Right atrium auricular region (tissue), 2 donors: Measurements from ENCODE around the gene COMT. TPM values are rescaled to one million over a fixed set of nuclear protein-coding genes. Genes with fewer than 3 reads are reported as not detected.

Experiments
- DNase-seq: peaks from one replicate; pipeline ENCODE4 v3.0.0-alpha.2; 2019; ENCODE audit warnings: low spot score
- H3K27ac ChIP-seq, 2 donors: fragments of 200-600 bp; sonication (generic); 1 replicate in 1 of 2; 2 replicates in 1 of 2; pipeline ENCODE4 v1.5.1; 2016 to 2019
- H3K27me3 ChIP-seq, 2 donors: fragments of 200-600 bp; sonication (generic); one replicate each; pipeline versions ENCODE4 v1.5.1 to v1.6.0; 2017 to 2019
- H3K36me3 ChIP-seq: fragments of 200-600 bp; sonication (generic); one replicate; pipeline ENCODE4 v1.5.1; 2016
- H3K4me1 ChIP-seq, 2 donors: fragments of 200-600 bp; sonication (generic); one replicate each; pipeline versions ENCODE4 v1.5.1 to v1.6.0; 2017 to 2019
- H3K4me3 ChIP-seq, 2 donors: fragments of 200-600 bp; sonication (generic); 1 replicate in 1 of 2; 2 replicates in 1 of 2; pipeline ENCODE4 v1.5.1; 2017 to 2019; ENCODE audit warnings: mild to moderate bottlenecking in 1 of 2, moderate library complexity in 1 of 2
- H3K9me3 ChIP-seq, 2 donors: fragments of 200-600 bp; sonication (generic); one replicate each; pipeline ENCODE4 v1.5.1; 2019
- CTCF ChIP-seq, 2 donors: fragments of 200-600 bp; sonication (generic); IDR thresholded peaks; one replicate each; pipeline ENCODE4 v1.5.1; 2019; ENCODE audit warnings: antibody characterized with exemption in 2 of 2
- total RNA-seq, 2 donors: library from RNA; depleted of rRNA; stranded (reverse); fragments of >200 nt; gene quantifications; one replicate each; pipeline ENCODE4 v1.1.0, GENCODE V29; 2016

The COMT gene
- total RNA-seq, 2 donors from 2014 or later, result 142 to 195 TPM

DNA sequence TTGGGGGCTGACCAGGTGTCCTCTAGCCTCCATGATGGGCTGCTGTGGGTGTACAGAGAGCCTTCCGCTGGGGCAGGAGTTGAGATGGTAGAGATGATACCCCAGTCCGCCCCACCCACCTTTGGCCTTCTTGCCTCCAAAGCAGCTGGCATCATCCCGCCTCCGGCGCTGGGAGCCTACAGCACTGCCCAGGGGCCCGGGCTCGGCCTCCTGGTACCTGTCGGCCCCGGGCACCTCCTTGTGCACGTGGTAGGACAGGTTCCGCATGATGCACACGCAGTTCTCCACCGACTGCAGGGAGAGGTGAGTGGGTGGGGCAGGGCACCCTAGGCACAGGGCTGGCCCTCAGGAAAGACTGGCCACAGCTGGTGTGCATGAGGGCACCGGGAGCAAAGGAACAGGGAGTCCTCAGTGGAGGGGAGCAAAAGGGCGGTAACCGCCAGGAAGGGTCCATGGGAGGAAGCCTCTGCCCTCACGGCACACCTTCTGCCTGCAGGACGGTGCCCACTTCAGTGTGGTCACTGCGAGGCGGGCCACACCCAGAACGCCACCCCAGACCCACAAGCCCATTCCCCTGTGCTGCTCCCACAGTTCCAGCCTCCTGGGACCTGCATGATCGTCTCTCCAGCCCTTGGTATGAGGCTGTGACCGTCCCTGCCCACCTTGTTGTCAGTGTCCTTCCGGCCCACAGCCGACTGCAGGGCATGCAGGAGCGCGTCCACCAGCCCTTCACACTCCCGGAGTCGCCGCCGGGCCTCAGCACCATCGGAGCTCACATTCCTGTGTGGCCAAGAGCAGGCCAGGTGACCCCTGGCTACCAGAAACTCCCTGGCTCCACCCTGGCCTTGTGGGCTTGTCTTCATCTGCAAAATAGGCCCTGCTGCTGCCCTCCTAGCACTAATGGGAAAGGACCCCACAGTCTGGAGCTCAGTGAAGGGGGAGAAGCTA is 36.0 kb downstream of the COMT start:
- Histone ChIP-seq H3K4me3 (no peak overlapping the region), H3K27ac (no peak overlapping the region), H3K36me3 (peaks cover 37% of the 10 kb centered on the region), H3K27me3 (no peaks in the 10 kb centered on the region), H3K4me1 (peaks cover 0 to 2% of the 10 kb centered on the region in 2 donors), H3K9me3 (no peaks in the 10 kb centered on the region)
- no peak for TF ChIP-seq CTCF (IDR thresholded peaks at IDR 0.05)
- DNase-seq, result no peak

GRCh38 chr22:19978748-19979147 is 37.2 kb downstream of the COMT start:
- Histone ChIP-seq H3K36me3 (peaks cover 37% of the 10 kb centered on the region), H3K4me1 (peaks cover 0 to 14% of the 10 kb centered on the region in 2 donors), H3K27ac (no peak overlapping the region), H3K27me3 (no peaks in the 10 kb centered on the region), H3K9me3 (no peaks in the 10 kb centered on the region), H3K4me3 (no peak overlapping the region)
- DNase-seq, result no peak
- no peak for TF ChIP-seq CTCF (IDR thresholded peaks at IDR 0.05)

DNA sequence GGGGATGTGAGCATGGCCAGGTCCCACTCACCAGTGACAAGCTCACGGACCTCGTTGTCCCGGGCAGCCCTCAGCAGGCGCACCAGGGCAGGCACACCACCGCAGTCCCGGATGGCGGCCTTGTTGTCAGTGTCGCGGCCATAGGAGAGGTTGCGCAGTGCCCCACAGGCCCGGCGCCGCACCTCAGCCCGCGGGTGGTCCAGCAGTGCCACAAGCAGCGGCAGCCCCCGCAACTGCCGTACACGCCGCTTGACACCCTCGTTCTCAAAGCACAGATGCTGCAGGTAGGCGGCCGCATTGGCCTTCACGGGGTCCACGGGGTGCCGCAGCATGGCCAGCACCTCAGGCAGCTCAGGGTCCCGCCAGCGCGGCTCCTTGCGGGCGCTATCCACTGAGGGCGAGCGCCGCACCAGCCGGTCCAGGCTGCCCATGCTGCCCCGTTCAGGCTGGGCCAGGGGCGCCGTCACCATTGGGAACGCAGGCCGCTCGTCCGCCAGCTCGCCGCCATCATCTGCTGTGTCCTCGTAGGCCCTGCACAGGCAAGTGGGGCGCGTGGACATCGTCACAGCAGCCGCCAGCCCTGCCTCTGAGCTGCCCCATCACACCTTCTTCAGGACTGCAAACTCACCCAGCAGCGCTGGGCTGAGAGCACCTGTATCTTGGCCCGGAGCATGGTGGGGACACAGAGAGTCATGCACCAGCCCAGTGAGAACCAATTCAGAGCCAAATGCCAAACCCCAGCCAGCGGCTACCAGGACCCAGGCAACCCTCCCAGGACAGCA is 38.3 kb downstream of the COMT start:
- TF ChIP-seq CTCF (IDR thresholded peaks at IDR 0.05), result no peak
- no peak for DNase-seq
- Histone ChIP-seq H3K27me3 (no peaks in the 10 kb centered on the region), H3K4me3 (no peak overlapping the region), H3K36me3 (peaks cover 37% of the 10 kb centered on the region), H3K27ac (no peak overlapping the region), H3K4me1 (peaks cover 0 to 25% of the 10 kb centered on the region in 2 donors), H3K9me3 (no peaks in the 10 kb centered on the region)

DNA sequence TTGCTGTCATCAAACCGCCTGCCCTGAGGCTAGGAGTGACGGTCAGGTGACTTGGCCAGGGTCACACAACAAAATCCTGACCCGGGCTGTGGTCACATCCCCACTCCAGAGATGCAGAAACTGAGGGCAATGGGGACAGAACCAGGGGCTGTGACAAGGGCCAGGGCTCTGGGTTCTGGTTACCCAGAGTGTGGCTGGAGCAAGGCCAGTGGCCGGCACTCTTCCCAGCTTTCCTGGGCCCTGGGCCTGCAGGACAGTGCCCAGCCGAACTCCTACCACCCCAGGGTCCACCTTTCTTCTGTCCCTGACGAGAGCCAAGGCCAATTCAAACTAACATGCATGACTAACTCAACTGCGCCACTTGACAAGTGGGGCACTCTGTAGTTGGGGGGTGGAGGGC is 39.2 kb downstream of the COMT start:
- no peaks in the 10 kb centered on the region for H3K9me3 ChIP-seq
- H3K36me3 ChIP-seq, result peaks cover 37% of the 10 kb centered on the region
- no peaks in the 10 kb centered on the region for H3K27me3 ChIP-seq
- H3K4me1 ChIP-seq, result peaks cover 0 to 34% of the 10 kb centered on the region in 2 donors
- DNase-seq, result no peak
- no peak overlapping the region for H3K4me3 ChIP-seq
- H3K27ac ChIP-seq, result no peak overlapping the region
- TF ChIP-seq CTCF (IDR thresholded peaks at IDR 0.05), result no peak

- no peak for DNase-seq
- Histone ChIP-seq H3K9me3 (no peaks in the 10 kb centered on the region), H3K27me3 (no peaks in the 10 kb centered on the region), H3K4me3 (no peak overlapping the region), H3K27ac (no peak overlapping the region), H3K36me3 (peaks cover 37% of the 10 kb centered on the region), H3K4me1 (peaks cover 0 to 40% of the 10 kb centered on the region in 2 donors)
- no peak for TF ChIP-seq CTCF (IDR thresholded peaks at IDR 0.05)
Observed at GRCh38 chr22:19981171-19981960, 39.8 kb downstream of the COMT start.
